GM12878 (cell line): Measurements from ENCODE around the gene CZIB. TPM values are rescaled to one million over a fixed set of nuclear protein-coding genes. Genes with fewer than 3 reads are reported as not detected.

ENCODE experiments used
- ATAC-seq: fragments of 200-7000 bp; cut with Tn5 transposase; 3 replicates; pipeline ENCODE4 v1.9.1; 2020; ENCODE audit warnings: mild to moderate bottlenecking, moderate library complexity
- BruUV-seq: library from RNA; stranded (reverse); fragments of 400-500 nt; replicated peaks from 2 replicates; lab custom pipeline; 2021; lab: Mats Ljungman, UMichigan
- CTCF ChIA-PET: fragments of 300-600 bp; sonication (Branson Sonifier 250); formaldehyde crosslinking; extraction: SDS; loops from one replicate; lab custom pipeline; 2021; ENCODE audit warnings: inconsistent platforms; lab: Yijun Ruan, JAX
- POLR2A ChIA-PET: fragments of 350-600 bp; formaldehyde crosslinking; extraction: SDS; loops from one replicate; lab custom pipeline; 2021; ENCODE audit warnings: inconsistent platforms; lab: Charles Lee
- RAD21 ChIA-PET: fragments of 300-600 bp; sonication (Branson Sonifier 250); formaldehyde crosslinking; loops from one replicate; lab custom pipeline; 2023; ENCODE audit warnings: antibody characterized with exemption; ENCODE audit not compliant: unreplicated experiment; lab: Charles Lee
- SMC1A ChIA-PET: fragments of 300-600 bp; sonication (Branson Sonifier 250); formaldehyde crosslinking; loops from one replicate; lab custom pipeline; 2023; ENCODE audit not compliant: unreplicated experiment, uncharacterized antibody; lab: Charles Lee
- DNase-seq: peaks from one replicate; pipeline ENCODE4 v3.0.0-alpha.2; 2011; ENCODE audit warnings: low read depth, low spot score
- FAIRE-seq: peaks from 3 replicates; lab custom pipeline; 2011; peaks lifted over from hg19 to GRCh38; lab: Jason Lieb, UNC
- H2AFZ ChIP-seq: 2 replicates; pipeline ENCODE4 v1.6.0; 2011; ENCODE audit warnings: low read depth, low read length, control low read depth; ENCODE audit not compliant: control insufficient read depth
- H3K27ac ChIP-seq: 2 replicates; pipeline ENCODE4 v1.5.1; 2011; ENCODE audit warnings: control low read depth; ENCODE audit not compliant: control insufficient read depth, insufficient read depth
- H3K27me3 ChIP-seq, 2 experiments: replicated peaks in 1 of 2; 2 replicates each; pipeline versions ENCODE4 v1.6.0 to v1.6.1; 2011; ENCODE audit warnings: low read length in 1 of 2; ENCODE audit not compliant: control insufficient read depth in 2 of 2, insufficient read depth in 2 of 2
- H3K36me3 ChIP-seq, 2 experiments: 2 replicates each; pipeline ENCODE4 v1.5.1; 2011; ENCODE audit warnings: low read length in 1 of 2; ENCODE audit not compliant: control insufficient read depth in 2 of 2, insufficient read depth in 2 of 2
- H3K4me1 ChIP-seq: 2 replicates; pipeline ENCODE4 v1.6.1; 2011; ENCODE audit warnings: mild to moderate bottlenecking, low read length, moderate library complexity, mixed read lengths; ENCODE audit not compliant: control insufficient read depth, insufficient read depth
- H3K4me2 ChIP-seq: 2 replicates; pipeline ENCODE4 v1.6.0; 2011; ENCODE audit warnings: control low read depth; ENCODE audit not compliant: control insufficient read depth, insufficient read depth
- H3K4me3 ChIP-seq: fragments of 200-600 bp; sonication (generic); 2 replicates; pipeline ENCODE4 v1.5.1; 2016
- H3K79me2 ChIP-seq: 2 replicates; pipeline ENCODE4 v1.6.0; 2011; ENCODE audit warnings: low read length; ENCODE audit not compliant: control insufficient read depth, insufficient read depth
- H3K9ac ChIP-seq: 2 replicates; pipeline ENCODE4 v1.8.0; 2011; ENCODE audit warnings: low read length, control low read depth, mixed read lengths; ENCODE audit not compliant: control insufficient read depth, insufficient read depth
- H3K9me3 ChIP-seq: replicated peaks from 3 replicates; pipeline ENCODE4 v1.5.1; 2011; ENCODE audit warnings: mild to moderate bottlenecking, low read length; ENCODE audit not compliant: control insufficient read depth, insufficient read depth
- H4K20me1 ChIP-seq: 2 replicates; pipeline ENCODE4 v1.6.0; 2011; ENCODE audit not compliant: control insufficient read depth, insufficient read depth
- BMI1 ChIP-seq: fragments of 450-650 bp; IDR thresholded peaks from 2 replicates; pipeline ENCODE4 v1.6.1; 2016; ENCODE audit warnings: mild to moderate bottlenecking, moderate library complexity, borderline replicate concordance
- EED ChIP-seq: sonication (generic); IDR thresholded peaks from 2 replicates; pipeline ENCODE4 v1.6.1; 2016; ENCODE audit warnings: antibody characterized with exemption, low read depth
- FOXM1 ChIP-seq: IDR thresholded peaks from 2 replicates; pipeline ENCODE4 v1.6.1; 2012; ENCODE audit warnings: low read depth, mild to moderate bottlenecking, inconsistent platforms, low read length, moderate library complexity
- HCFC1 ChIP-seq: fragments of 150-350 bp; IDR thresholded peaks from 2 replicates; pipeline ENCODE4 v1.6.1; 2014; ENCODE audit warnings: low read length
- PAX5 ChIP-seq: IDR thresholded peaks from 2 replicates; pipeline ENCODE4 v1.6.1; 2011; ENCODE audit warnings: low read depth, low read length, borderline replicate concordance
- WGBS: methylation state at CpG from one replicate; pipeline ENCODE4 v1.1.6; 2016; ENCODE audit warnings: low lambda C conversion rate; ENCODE audit not compliant: insufficient replicate concordance, insufficient coverage; ENCODE audit errors: missing lambda C conversion rate; 5-methylcytosine and 5-hydroxymethylcytosine counted together
- in situ Hi-C: fragments of 300-500 bp; cut with MboI; formaldehyde crosslinking; loops from 9 replicates; pipeline ENCODE4 v1.14.3; 2018; ENCODE audit warnings: mixed read lengths
- intact Hi-C: fragments of 100-400 bp; cut with micrococcal nuclease; formaldehyde crosslinking; loops from one replicate; pipeline ENCODE4 v1.14.2; 2022; ENCODE audit not compliant: unreplicated experiment
- polyA plus RNA-seq, 11 experiments: library from polyadenylated mRNA; depleted of rRNA in 4 of 11; unstranded in 6 of 11; stranded (reverse) in 5 of 11; fragments of >200 nt; fragmentation: Nextera tagmentation in 4 of 11; fragmentation: Illumina TruSeq in 1 of 11; extraction: Ambion mirVana in 4 of 11; extraction: Trizol in 1 of 11; gene quantifications; 1 replicate in 1 of 11; 2 replicates in 10 of 11; pipeline versions ENCODE4 v1.2.1 to v1.2.3, GENCODE V29; 2011 to 2016; ENCODE audit warnings: inconsistent platforms in 2 of 11, missing spikeins in 2 of 11, low read depth in 1 of 11
- total RNA-seq, 4 experiments: library from RNA; depleted of rRNA in 3 of 4; stranded (reverse); fragments of >200 nt in 3 of 4; fragmentation: Illumina TruSeq in 1 of 4; extraction: Trizol in 1 of 4; gene quantifications; 2 replicates each; pipeline versions ENCODE4 v1.2.1 to v1.2.3, GENCODE V29; 2013 to 2021
- TF ChIP-seq, protein P1 (sequence below): fragments of 450-650 bp; conservative IDR thresholded peaks from 2 replicates; pipeline ENCODE4 v1.6.1; 2017; ENCODE audit warnings: mild to moderate bottlenecking, moderate library complexity
- TF ChIP-seq, protein P2 (sequence below): fragments of 450-650 bp; IDR thresholded peaks from 2 replicates; pipeline ENCODE4 v1.6.1; 2017; ENCODE audit warnings: mild to moderate bottlenecking

CZIB gene
- total and polyA plus RNA-seq, 10 of the 15 experiments (the other 5 are each of a cell fraction or from before 2014, with no cell fraction given), result 36.1 to 68.3 (median 50.4) TPM

DNA sequence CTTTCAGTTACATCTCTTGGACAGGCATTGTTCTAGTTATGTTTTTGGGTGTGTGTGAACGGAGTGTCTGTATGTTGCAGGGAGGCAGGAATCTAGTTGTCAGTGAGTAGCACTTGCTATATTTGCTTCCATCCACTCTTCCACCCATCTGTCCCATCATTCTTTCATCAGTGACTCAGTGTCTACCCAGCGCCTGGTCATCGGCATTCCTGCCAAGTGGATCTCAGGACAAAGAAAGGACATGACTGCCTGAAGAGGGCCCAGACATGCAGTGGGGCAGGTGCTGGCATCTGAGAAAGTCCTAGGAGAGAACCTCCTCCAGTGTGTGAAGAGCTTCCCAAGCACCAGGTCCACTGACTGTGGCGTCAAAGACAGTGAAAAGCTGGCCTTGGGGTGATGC lies 45.1 kb upstream of the CZIB start:
- WGBS, result 95% methylated on average over 4 of the region's 4 CpGs
- Histone ChIP-seq H3K9ac (no peak overlapping the region), H3K27me3 (no peaks in the 10 kb centered on the region), H4K20me1 (no peaks in the 10 kb centered on the region), H3K79me2 (no peaks in the 10 kb centered on the region), H3K36me3 (peaks cover 24 to 30% of the 10 kb centered on the region in 2 experiments; a peak in 3 of 4 replicates), H3K4me3 (no peak overlapping the region), H3K27ac (no peak overlapping the region), H3K4me2 (no peak overlapping the region), H3K4me1 (peaks cover 4% of the 10 kb centered on the region), H2AFZ (no peak overlapping the region), H3K9me3 (no peaks in the 10 kb centered on the region)
- in situ Hi-C loops, result no loop called here
- ChIA-PET RAD21 (no interaction called here), CTCF (interaction anchor here (1.7 to 4.7 kb wide), 2 partner anchors 13 to 128 kb away, joined by 9 to 16 read pairs; no protein-coding TSS in a partner anchor), POLR2A (no interaction called here), SMC1A (interaction anchor here (1.0 to 1.1 kb wide), 2 partner anchors 128 to 131 kb away, joined by 3 read pairs; no protein-coding TSS in a partner anchor)
- no peak for ATAC-seq
- intact Hi-C loops, result no loop called here
- BruUV-seq, result no TSS peak
- TF ChIP-seq, protein P1, sequence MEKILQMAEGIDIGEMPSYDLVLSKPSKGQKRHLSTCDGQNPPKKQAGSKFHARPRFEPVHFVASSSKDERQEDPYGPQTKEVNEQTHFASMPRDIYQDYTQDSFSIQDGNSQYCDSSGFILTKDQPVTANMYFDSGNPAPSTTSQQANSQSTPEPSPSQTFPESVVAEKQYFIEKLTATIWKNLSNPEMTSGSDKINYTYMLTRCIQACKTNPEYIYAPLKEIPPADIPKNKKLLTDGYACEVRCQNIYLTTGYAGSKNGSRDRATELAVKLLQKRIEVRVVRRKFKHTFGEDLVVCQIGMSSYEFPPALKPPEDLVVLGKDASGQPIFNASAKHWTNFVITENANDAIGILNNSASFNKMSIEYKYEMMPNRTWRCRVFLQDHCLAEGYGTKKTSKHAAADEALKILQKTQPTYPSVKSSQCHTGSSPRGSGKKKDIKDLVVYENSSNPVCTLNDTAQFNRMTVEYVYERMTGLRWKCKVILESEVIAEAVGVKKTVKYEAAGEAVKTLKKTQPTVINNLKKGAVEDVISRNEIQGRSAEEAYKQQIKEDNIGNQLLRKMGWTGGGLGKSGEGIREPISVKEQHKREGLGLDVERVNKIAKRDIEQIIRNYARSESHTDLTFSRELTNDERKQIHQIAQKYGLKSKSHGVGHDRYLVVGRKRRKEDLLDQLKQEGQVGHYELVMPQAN, result no peak
- no peak for TF ChIP-seq EED
- no peak for TF ChIP-seq BMI1
- TF ChIP-seq HCFC1, result no peak
- no peak for TF ChIP-seq FOXM1
- TF ChIP-seq, protein P2, sequence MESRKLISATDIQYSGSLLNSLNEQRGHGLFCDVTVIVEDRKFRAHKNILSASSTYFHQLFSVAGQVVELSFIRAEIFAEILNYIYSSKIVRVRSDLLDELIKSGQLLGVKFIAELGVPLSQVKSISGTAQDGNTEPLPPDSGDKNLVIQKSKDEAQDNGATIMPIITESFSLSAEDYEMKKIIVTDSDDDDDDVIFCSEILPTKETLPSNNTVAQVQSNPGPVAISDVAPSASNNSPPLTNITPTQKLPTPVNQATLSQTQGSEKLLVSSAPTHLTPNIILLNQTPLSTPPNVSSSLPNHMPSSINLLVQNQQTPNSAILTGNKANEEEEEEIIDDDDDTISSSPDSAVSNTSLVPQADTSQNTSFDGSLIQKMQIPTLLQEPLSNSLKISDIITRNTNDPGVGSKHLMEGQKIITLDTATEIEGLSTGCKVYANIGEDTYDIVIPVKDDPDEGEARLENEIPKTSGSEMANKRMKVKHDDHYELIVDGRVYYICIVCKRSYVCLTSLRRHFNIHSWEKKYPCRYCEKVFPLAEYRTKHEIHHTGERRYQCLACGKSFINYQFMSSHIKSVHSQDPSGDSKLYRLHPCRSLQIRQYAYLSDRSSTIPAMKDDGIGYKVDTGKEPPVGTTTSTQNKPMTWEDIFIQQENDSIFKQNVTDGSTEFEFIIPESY, result no peak
- TF ChIP-seq PAX5, result no peak
- no peak for FAIRE-seq
- DNase-seq, result no peak
